ENCODE data around the gene UNCX.
"Not testable (repeated sequence)": the region's sequence is repeated elsewhere in the genome, so short reads cannot be mapped to it uniquely, and the experiment has no call there.

UNCX gene

DNA sequence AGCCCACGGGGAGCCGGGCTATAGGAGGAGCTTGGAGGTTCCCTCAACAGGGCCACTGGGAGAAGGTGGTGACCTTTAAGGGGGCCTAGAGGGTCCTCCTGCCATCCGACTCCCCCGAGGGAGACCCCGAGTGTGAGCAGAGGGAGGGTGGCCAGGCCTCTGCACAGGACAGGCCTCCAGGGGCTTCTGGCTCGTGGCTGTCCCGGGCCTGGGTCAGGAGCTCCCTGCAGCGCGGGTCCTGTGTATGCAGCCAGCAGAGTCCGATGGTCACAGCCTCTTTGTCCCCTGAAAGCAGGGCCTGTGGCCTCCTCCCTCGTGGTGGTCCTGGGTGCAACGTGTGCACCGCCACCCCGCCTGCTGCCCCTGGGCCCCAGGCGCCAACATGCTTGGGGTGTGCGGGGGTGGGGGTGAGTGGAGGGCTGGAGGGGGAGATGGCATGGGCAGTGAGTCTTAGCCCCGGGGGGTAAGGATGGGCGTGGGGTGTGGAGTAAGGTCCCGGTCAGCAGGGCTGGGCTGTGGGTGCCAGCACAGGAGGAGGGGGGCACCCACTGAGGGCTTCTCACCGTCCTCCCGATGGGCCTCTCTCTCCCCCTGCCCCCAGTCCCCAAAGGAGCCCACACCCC lies 27.1 kb downstream of the UNCX start:
- DNase-seq = no peak

DNA sequence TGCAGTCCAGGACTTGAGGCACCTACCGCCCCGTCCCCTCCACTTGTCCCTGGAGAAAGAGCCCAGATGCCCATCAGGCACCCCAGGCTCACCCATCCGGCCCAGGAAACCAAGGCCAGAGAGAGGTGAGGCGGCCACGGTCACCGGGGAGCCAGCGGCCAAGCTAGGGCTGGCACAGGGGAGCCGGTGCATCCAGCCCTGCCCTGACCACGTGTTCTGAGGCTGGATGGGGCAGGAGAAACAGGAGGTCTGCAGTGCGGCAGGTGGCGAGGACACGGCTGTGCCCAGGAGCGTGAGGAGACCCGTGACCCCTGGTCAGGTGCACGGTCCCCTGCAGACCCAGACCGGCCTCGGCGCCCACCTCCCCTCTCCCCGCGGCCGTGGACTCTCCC lies 27.6 kb downstream of the UNCX start:
- DNase-seq = no peak

DNA sequence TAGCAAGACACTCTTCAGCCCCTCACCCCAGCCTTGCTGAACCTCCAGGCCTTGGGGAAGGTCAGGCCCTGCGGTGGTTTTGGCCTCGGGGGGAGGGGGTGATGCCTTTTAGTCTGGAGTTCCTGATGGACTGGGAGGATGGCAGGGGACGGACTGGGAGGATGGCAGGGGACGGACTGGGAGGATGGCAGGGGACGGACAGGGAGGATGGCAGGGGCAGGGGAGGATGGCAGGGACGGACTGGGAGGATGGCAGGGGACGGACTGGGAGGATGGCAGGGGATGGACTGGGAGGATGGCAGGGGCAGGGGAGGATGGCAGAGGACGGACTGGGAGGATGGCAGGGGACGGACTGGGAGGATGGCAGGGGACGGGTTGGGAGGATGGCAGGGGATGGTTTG lies 28.4 kb downstream of the UNCX start:
- not testable (repeated sequence) for DNase-seq

DNA sequence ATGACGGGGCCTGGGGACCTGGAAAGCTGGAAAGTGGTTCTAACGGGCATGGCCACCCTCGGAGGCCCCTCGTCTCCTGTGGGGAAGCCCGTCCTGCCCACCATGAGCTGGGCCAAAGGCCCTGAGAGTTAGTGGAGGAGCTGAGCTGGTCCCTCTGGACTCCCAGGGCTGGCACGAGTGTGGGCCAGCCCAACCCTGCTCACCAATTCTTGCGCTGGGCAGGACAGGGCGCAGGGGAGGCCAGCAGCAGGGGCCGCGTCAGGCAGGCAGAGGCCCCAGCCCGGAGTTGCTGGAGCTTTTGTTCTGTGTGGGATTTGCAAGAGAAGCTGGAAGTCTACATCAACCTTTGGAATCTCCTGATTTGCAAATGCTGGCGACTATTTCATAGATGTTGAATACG lies 29.8 kb downstream of the UNCX start:
- DNase-seq = no peak

DNA sequence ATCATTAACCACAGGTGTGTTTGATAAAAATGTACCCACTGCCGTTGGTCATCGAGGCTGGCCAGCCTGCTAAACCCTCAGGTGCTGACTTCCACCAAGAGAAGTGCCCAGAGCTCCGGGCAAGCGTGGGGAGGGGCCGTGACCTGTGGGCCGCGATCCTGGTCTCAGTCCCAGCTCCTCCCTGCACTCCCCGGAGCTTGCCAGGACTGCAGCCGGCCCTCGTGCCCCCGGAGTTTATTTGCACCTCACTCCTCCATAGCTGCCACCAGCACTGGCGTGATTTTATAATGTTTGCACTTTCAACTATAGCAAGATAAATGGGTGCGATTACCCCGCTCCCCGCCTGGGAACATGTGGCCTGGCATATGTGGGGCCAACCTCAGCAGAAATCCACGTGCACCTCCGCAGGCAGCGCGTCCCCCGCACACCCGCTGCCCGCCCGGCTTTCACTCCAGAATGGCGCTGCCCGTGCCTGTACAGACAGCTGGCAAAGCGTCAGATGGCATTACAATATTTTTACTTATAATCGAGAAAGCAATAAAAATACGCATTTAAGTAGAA lies 30.8 kb downstream of the UNCX start:
- no peak for DNase-seq

DNA sequence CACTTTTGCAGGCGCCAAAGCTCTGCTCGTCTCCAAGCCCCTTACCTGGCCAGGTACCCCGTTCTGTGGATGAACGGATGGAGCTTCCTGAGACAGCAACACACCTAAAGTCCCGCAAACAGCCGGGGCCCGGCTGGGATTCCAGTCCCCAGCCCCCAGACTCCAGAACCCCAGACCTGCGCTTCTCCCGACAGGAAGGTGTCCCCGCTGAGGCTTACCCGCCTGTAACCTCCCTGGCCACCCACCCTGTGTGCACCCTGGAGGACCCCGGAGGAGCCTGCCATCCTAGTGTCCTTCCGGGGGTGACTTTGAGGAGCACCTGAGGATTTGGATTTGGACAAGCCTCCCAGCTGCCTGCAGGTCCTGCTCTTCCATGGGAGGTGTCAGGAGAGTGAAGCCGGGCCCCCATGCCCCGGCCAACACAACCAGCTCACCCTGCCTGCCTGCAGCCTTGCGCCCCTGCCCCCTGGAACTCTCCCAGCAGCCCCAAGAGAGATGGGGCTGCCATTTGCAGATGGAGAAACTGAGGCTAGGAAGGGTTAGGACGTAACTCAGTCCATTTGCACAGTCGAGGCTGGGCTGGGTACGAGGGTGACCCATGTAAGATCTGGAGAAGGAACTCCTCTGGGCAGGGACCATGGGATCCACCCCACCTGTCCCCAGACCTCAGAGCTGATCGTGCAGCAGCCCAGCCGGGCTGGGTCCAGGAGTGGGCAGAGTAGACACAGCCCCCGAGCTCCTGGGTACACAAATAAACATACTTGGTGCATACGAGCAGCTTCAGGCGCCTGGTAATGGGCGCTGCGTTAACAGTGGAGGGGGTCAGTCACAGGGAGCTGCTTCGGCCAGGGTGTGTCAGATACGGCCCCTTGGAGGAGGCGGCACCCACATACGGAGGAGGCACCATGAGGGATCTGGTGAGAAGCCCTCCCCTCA lies 31.9 kb downstream of the UNCX start:
- DNase-seq = no peak

DNA sequence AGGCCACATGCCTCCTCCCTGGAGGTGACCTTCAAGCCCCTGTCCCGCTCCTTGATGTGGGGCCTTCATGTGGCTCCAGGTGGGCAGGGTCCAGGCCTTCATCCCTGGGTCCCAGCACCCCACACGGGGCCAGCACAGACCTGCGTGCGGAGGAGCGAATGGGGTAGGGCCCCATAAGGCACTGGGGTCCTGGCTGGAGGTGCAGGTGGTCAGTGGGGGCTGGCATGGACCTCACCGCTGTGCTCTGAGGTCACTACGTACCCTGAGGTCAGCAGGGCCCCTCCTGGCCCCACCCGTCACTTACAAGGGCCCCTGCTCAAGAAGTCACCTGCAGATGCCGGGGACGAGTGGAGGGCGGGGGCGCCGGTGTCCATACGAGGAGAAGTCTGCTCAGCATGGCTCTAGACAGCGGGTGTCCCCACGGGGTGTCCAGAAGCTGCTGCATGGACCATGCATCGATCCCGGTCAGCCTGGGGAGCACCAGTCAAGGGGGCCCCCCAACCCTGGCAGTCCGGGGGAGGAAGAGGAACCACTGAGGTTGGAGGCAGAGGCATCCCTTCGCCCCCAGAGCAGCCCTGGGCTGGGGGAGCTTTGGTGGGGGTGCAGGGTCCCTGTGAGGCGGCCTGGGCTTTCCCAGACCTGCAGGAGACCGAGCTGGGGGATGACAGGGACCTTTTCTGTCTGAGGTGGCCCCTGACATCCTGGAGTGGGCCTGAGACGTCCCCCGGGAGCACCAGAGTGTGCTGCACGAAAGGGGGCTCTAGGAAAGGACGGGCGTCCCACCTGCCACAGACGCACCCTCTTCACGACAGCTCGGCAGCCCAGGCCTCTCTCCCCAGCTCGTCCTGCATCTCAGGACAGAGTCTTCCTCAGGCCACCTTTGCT lies 34.6 kb downstream of the UNCX start:
- no peak for DNase-seq

DNA sequence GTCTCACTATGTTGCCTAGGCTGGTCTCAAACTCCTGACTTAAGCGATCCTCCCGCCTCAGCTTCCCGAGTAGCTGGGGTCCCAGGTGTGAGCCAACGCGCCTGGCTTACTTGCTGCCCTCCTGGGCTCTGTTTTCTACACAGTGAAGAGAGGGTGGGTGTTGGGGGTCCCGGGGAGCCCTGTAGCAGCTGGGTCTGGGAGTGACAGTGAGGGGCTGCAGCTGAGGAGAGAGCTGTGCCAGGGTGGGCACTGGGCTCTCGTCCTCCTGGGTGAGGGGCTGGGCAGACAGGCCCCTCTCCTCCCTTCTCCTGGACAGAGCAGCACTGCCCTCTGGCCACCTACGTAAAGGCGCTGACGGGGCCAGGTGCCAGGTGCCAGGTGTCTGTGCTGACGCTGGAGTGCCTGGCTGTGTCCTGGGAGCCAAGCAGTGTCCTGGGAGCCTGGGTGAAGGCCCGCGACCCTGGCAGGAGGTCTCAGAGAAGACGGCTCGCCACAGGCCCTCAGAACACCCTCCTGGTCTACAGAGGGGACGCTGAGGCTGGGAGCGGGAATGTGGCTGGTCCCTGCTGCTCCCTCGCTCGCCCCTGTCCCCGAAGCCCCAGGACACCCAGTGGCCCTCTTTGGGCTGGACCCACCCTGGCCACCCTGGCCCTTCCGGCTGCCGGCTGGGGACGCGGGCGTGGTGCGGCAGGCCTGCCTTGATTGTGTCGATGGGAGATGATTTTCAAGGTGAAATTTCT lies 35.6 kb downstream of the UNCX start:
- DNase-seq = no peak

DNA sequence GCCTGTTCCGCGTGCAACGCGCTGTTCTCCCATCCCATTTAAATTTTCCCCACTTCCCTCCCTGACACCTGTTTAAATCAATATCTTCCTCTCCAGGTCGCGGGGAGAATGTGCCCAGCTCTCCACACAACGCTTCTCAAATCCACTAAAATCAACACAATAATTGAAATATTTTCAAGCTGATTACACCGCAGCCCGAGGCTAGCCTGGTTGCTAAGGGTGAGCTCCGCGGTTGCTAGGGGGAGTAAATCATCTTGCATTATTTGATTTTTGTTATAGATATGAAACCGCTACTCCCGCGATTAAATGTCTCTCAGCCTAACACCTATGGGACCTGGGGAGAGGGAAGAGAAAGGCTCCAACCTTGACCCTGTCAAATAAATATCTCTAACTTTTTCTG lies 36.2 kb downstream of the UNCX start:
- DNase-seq = no peak

DNA sequence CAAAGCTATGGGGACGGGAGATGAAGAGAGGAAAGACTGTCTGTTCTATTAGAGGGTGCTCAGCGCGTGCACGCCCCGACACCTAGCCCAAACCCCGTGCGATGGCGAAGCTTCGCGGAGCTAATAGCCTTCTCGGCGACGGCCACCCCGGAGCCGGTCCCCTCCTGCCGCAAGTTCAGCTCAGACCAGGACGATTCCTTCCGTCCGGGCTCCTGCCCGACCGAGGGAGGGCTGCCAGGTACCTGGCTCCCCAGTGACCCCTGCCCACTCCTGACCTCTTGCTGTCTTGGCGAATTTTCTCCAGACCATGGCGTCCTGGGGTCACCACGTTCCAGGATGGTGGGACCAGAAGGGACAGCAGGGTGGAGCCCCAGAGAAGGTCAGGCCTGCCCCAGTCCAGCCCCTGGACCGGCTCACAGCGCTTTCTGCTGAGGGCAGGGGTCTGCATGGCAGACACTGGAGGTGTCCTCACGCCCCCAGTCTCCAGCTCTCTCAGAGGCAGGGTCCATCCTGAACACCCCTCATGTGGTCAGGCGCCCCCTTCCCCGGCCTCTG lies 36.7 kb downstream of the UNCX start:
- no peak for DNase-seq

DNA sequence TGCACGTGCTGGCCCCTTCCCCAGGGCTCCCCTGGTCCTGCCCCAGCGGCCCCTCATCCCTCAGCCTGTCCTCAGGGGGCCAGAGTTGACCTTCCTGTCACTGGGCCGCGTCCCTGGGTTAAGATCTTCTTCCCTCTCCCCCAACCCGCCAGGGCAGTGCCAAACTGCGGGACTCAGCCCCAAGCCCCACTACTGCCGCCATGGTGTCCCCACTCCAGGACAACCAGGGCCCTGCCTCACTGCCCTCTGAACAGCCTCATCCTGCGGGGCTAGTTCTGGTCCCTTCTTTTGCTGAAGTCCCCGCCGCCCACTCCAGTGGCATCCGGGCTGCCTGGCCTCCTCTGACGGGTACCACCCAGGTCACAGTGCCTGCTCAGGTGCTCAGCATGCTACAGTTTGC lies 37.5 kb downstream of the UNCX start:
- no peak for DNase-seq

DNA sequence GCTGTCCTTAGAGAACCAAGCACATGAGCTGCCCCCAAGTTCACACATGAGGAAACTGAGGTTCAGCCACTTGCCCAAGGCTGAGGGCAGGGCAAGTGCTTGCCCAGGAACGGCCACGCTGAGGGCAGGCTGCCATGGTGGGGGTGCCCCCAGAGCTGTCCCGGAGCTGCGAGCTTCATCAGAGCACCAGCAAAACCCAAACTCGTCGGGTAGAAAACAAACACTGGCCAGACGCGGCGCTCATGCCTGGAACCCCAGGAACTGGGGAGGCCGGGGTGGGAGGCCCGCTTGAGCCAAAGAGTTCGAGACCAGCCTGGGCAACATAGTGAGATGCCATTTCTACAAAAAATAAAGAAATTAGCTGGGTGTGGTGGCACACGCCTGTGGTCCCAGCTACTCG lies 38.4 kb downstream of the UNCX start:
- DNase-seq = no peak

DNA sequence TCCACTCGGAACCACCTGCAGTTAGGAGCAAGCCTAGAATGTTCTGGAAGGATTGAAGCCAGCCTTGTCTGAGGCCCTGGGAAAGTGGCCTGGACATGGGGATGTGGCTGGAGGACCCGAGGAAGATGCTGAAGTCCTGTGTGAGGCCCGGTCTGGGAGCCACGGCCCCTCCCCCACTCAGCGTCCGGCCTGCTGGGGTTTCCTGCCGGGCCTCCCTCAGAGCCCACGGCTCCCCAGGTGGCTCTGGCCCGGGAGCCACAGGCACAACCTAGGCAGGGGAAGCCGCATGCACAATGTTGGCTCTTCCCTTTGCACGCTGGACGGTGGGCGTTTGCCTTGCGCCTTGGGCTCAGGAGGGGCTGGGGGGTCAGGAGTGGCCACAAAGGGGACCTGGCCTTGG lies 39.0 kb downstream of the UNCX start:
- no peak for DNase-seq

DNA sequence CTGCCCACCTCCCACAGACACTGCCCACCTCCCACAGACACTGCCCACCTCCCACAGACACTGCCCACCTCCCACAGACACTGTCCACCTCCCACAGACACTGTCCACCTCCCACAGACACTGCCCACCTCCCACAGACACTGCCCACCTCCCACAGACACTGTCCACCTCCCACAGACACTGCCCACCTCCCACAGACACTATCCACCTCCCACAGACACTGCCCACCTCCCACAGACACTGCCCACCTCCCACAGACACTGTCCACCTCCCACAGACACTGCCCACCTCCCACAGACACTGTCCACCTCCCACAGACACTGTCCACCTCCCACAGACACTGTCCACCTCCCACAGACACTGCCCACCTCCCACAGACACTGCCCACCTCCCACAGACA lies 39.5 kb downstream of the UNCX start:
- not testable (repeated sequence) for DNase-seq

DNA sequence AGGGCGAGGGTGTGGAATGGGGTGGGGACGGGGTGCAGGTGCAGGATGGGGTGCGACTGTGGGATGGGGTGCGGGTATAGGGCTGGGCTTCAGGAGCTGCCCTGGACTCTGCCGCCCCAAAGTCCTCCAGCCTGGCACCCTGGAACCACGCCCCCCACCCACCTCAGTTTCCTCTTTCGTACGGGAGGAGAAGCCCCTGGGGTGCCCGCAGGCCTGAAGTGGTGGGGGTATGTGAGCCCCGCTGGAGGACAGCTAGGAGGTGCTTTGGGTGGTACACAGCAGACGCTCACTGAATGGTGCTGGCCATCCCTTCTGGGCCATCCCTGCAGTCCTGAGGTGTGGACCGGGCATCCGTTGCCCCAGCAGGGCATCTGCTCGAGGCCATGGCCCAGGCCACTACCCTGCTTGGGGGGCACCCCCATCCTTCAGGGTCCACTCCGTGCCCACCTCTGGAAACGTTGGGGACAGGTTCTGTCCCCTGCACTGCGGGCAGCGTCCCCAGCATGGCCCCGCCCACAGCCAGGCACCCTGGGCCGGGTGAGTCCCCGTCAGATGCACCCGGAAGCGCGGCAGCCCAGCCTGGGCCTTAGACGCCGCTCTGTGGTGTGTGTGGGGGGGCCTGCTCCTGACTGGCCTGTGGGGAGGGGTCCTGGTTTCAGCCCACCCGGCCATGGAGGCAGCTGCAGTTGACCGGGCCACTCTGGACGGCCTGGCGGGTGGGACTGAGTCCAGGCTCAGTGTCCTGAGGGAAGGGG lies 41.6 kb downstream of the UNCX start:
- DNase-seq = no peak

DNA sequence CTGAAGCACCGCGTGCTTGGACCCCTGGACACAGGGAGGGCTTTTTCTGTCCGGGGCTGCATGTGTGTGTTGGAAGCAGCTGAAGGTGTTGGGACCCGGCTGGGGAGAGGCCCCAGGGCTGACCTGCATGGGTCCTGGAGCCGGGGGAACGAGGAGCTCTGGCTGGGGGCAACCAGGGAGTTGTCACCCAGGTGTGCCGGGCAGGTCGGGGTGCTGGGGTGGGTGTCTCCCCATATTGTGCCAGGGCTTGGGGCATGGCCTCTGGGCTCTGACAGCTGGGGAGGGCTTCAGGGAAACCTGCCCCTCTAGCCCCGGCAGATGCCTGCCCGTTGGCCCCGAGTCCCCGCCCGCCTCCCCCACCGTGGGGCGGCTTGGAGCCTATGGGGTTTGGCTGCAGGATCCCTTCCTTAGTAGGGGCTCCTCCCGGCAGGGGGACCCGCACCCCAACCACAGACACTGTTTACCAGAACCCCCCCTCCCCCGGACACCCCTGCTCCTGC lies 42.3 kb downstream of the UNCX start:
- DNase-seq = no peak

DNA sequence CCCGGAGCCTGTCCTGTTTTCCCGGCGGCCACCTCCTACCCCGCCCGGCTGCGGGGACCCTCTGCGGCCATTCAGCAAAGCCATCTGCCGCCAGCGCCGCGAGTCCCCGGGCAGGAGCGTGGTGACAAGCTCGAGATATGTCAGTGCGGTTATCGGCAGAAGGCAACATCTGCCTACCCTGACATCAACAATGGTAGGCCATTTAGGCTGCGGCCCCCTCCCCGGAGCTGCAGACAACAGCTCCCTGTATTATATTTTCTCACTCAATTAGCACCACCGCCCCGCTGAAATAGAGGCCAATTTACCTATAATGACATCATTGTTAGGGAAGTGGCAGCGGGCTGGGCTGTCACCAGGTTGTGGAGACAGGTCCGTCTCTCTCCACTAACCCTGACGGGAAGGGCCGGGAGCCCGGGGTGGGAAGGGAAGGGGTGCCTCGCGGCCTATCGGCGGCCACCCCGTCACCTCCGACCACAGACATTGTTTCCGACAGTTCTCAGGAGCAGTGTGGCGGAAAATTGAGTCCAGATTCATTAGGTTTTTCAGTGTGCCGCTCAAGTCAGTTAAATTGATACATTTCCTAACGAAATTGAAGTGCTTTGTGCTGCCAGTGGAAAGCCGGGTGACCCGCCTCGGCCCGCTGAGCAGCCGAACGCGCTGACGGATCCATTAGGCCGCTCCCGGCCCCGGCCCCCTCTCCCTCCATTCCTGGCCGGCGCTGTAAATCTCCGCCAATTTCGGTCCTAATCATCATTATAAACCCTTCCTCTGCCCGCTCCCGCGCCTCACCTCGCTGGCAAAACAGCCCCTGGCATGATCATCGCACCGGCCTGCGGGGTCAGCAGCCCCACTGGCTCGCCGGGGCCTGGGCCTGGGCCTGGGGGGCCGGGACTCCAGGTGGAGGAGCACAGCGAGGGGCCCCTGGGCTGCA lies 43.0 kb downstream of the UNCX start:
- no peak for DNase-seq

DNA sequence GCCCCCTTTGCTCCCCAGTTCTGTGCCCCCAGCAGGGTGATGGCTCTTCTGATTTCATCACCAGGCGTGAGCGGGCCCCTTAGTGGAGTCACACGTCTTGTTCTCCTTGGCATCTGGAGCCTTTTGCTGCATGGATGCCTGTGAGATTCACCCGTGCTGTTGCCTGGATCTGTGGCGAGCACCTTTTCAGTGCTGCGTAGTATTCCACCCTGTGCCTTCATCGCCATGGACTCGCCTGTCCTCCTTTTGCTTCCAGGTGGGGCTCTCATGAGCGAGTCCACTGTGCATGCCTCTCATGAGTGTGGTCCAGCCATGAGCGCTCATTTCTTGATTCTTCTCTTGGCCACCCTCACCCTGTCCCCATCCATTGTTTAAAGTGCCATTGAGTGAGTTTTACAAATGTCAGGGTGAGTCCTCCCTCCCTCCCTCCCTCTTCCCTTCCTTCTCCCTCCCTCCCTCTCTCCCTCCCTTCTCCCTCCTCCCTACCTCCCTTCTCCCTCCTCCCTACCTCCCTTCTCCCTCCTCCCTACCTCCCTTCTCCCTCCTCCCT lies 44.0 kb downstream of the UNCX start:
- DNase-seq = no peak

DNA sequence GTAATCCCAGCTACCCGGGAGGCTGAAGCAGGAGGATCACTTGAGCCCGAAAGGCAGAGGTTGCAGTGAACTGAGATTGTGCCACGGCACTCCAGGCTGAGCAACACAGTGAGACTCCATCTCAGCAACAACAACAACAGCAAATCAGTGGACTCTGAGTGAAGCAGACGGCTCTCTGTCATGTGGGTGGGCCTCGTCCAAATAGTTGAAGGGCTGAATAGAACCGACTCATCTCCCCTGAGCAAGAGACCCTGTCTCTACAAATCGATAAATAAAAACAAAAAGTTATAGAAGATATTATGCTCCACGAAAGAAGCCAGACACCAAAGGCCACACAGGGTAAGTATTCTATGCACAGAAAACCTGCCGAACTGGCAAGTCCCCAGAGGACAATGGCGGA lies 45.9 kb downstream of the UNCX start:
- DNase-seq = no peak

DNA sequence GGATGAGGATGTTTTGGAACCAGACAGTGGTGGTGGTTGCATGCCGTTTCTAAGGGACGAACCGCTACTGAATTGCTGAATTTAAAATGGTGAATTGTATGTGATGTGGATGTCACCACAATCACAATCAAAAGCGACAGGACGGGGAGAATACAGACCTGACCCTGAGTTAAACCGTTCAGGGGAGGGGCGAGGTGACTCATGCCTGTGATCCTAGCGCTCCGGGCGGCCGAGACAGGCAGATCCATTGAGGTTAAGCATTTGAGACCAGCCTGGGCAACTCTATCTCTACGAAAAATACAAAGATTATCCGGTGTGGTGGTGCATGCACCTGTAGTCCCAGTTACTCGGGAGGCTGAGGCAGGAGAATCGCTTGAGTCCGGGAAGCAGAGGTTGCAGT lies 46.4 kb downstream of the UNCX start:
- DNase-seq = no peak
